ENCODE results near the gene NEDD9.

Gene NEDD9

GRCh38 chr6:11221623-11222384, 10.7 kb downstream of the NEDD9 start:
- no peak for DNase-seq (ENCODE audit: insufficient read length)
- FAIRE-seq = no peak
- TF ChIP-seq POLR2AphosphoS5 (IDR thresholded peaks at IDR 0.05; ENCODE audit: low read depth, low read length) (no peak), TAF1 (IDR thresholded peaks at IDR 0.05; ENCODE audit: borderline replicate concordance, low read depth, low read length) (no peak), POLR2A (IDR thresholded peaks at IDR 0.05; ENCODE audit: low read depth, low read length) (no peak)

GRCh38 chr6:11219400-11219834, 13.1 kb downstream of the NEDD9 start:
- DNase-seq (ENCODE audit: insufficient read length) = no peak
- FAIRE-seq = no peak
- TF ChIP-seq TAF1 (IDR thresholded peaks at IDR 0.05; ENCODE audit: borderline replicate concordance, low read depth, low read length) (no peak), POLR2A (IDR thresholded peaks at IDR 0.05; ENCODE audit: low read depth, low read length) (no peak), POLR2AphosphoS5 (IDR thresholded peaks at IDR 0.05; ENCODE audit: low read depth, low read length) (no peak)

GRCh38 chr6:11218538-11219399, 13.7 kb downstream of the NEDD9 start:
- FAIRE-seq = no peak
- DNase-seq (ENCODE audit: insufficient read length) = no peak
- TF ChIP-seq POLR2A (IDR thresholded peaks at IDR 0.05; ENCODE audit: low read depth, low read length) = no peak

- DNase-seq (ENCODE audit: insufficient read length) = no peak
- no peak for FAIRE-seq
- no peak for TF ChIP-seq POLR2A (IDR thresholded peaks at IDR 0.05; ENCODE audit: low read depth, low read length)
- no peak for TF ChIP-seq TAF1 (IDR thresholded peaks at IDR 0.05; ENCODE audit: borderline replicate concordance, low read depth, low read length)
- no peak for TF ChIP-seq POLR2AphosphoS5 (IDR thresholded peaks at IDR 0.05; ENCODE audit: low read depth, low read length)
These were observed 14.4 kb downstream of the NEDD9 start for GRCh38 chr6:11218102-11218442.

- FAIRE-seq (no peak), DNase-seq (ENCODE audit: insufficient read length) (no peak)
- TF ChIP-seq POLR2A (IDR thresholded peaks at IDR 0.05; ENCODE audit: low read depth, low read length) = no peak
- TF ChIP-seq POLR2AphosphoS5 (IDR thresholded peaks at IDR 0.05; ENCODE audit: low read depth, low read length) = no peak
- TF ChIP-seq TAF1 (IDR thresholded peaks at IDR 0.05; ENCODE audit: borderline replicate concordance, low read depth, low read length) = no peak
These were observed 14.9 kb downstream of the NEDD9 start for GRCh38 chr6:11217360-11218101.

GRCh38 chr6:11215773-11216172, 16.7 kb downstream of the NEDD9 start:
- TF ChIP-seq TAF1 (IDR thresholded peaks at IDR 0.05; ENCODE audit: borderline replicate concordance, low read depth, low read length) (no peak), POLR2AphosphoS5 (IDR thresholded peaks at IDR 0.05; ENCODE audit: low read depth, low read length) (no peak), POLR2A (IDR thresholded peaks at IDR 0.05; ENCODE audit: low read depth, low read length) (no peak)
- DNase-seq (ENCODE audit: insufficient read length) (no peak), FAIRE-seq (no peak)

GRCh38 chr6:11214901-11215300, 17.6 kb downstream of the NEDD9 start:
- DNase-seq (ENCODE audit: insufficient read length) = no peak

GRCh38 chr6:11214084-11214833, 18.2 kb downstream of the NEDD9 start:
- TF ChIP-seq POLR2AphosphoS5 (IDR thresholded peaks at IDR 0.05; ENCODE audit: low read depth, low read length) = no peak
- no peak for TF ChIP-seq POLR2A (IDR thresholded peaks at IDR 0.05; ENCODE audit: low read depth, low read length)
- no peak for TF ChIP-seq TAF1 (IDR thresholded peaks at IDR 0.05; ENCODE audit: borderline replicate concordance, low read depth, low read length)
- DNase-seq (ENCODE audit: insufficient read length) (no peak), FAIRE-seq (no peak)

More at GRCh38 chr6:11214901-11215300, 17.6 kb downstream of the NEDD9 start:
- FAIRE-seq = no peak
- no peak for TF ChIP-seq TAF1 (IDR thresholded peaks at IDR 0.05; ENCODE audit: borderline replicate concordance, low read depth, low read length)
- no peak for TF ChIP-seq POLR2A (IDR thresholded peaks at IDR 0.05; ENCODE audit: low read depth, low read length)
- TF ChIP-seq POLR2AphosphoS5 (IDR thresholded peaks at IDR 0.05; ENCODE audit: low read depth, low read length) = no peak

- no peak for DNase-seq (ENCODE audit: insufficient read length)
- TF ChIP-seq TAF1 (IDR thresholded peaks at IDR 0.05; ENCODE audit: borderline replicate concordance, low read depth, low read length) (no peak), POLR2A (IDR thresholded peaks at IDR 0.05; ENCODE audit: low read depth, low read length) (no peak), POLR2AphosphoS5 (IDR thresholded peaks at IDR 0.05; ENCODE audit: low read depth, low read length) (no peak)
- no peak for FAIRE-seq
These were observed 18.9 kb downstream of the NEDD9 start for GRCh38 chr6:11213422-11214021.

GRCh38 chr6:11212664-11213063, 19.8 kb downstream of the NEDD9 start:
- DNase-seq (ENCODE audit: insufficient read length) (no peak), FAIRE-seq (no peak)
- TF ChIP-seq TAF1 (IDR thresholded peaks at IDR 0.05; ENCODE audit: borderline replicate concordance, low read depth, low read length) (no peak), POLR2A (IDR thresholded peaks at IDR 0.05; ENCODE audit: low read depth, low read length) (no peak), POLR2AphosphoS5 (IDR thresholded peaks at IDR 0.05; ENCODE audit: low read depth, low read length) (no peak)

All from GM12892 (cell line).